ENCODE measurements around the gene IL22RA1. TPM values are rescaled to one million over a fixed set of nuclear protein-coding genes. Genes with fewer than 3 reads are reported as not detected.

IL22RA1 gene, protein sequence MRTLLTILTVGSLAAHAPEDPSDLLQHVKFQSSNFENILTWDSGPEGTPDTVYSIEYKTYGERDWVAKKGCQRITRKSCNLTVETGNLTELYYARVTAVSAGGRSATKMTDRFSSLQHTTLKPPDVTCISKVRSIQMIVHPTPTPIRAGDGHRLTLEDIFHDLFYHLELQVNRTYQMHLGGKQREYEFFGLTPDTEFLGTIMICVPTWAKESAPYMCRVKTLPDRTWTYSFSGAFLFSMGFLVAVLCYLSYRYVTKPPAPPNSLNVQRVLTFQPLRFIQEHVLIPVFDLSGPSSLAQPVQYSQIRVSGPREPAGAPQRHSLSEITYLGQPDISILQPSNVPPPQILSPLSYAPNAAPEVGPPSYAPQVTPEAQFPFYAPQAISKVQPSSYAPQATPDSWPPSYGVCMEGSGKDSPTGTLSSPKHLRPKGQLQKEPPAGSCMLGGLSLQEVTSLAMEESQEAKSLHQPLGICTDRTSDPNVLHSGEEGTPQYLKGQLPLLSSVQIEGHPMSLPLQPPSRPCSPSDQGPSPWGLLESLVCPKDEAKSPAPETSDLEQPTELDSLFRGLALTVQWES
- total RNA-seq (under 0.01 TPM in 1 of 2 replicates, not detected in the other), polyA plus RNA-seq (0.03 and 0.06 TPM in 2 replicates), polyA minus RNA-seq (ENCODE audit: low replicate concordance) (not detected in 2 replicates)
- 0.05 and 0.13 TPM in 2 replicates for polyA plus RNA-seq (2012)

DNA sequence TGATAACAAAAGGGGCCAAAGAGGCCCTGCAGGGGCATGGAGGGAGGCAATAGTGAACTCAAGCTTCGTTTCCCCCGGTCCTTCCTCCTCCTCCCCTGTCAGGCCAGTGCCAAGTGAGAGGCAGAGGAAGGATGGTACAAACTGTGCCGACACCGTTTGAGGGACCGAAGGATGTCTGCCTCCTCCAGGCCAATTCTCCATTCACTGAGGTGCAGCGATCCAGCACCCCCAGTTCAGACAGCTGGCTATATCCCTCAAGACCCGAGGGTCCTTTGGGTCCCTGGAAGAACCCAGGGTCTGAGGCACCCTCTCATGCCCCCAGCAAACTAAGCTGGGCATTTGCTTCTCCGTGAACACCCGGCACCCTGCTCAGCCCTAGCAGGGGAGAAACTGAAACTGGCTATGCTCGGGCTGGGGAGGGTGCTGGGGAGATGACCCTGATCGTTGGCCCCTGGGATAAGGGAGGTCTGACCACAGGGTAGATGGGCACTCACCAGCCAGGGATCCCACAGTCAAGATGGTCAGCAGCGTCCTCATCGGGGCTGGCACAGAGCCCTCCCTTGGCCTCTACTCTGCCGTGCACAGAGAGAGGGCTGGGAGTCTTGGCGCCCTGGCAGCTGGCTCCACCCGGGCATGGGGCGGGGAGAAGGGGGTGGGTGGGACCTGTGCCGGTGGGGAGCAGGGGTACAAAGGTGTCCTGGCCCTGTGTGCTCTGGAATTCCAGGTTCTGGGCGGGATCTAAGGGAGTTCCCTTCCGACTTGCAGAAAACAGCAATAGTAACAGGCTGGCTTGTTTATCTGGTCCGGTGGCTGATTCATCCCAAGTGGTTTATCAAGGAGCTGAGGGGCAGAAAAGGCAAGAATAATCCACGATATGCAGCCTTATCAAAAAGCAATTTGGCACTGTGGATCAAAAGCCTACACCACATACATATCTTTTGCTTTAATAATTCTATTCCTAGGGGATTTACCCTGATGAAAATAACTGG, at the start of gene IL22RA1:
Gene IL22RA1, minus strand, starts transcription at position 595 of the 989 bp plus-strand sequence. Its CDS starts 58 bp downstream, at position 537.
- Histone ChIP-seq H3K9me3 (ENCODE audit: control insufficient read depth, insufficient read depth, low read depth, low read length) (no peaks in the 10 kb centered on the region), H3K4me1 (ENCODE audit: control insufficient read depth, extremely low read depth, insufficient read depth, low read length) (no peaks in the 10 kb centered on the region), H3K36me3 (ENCODE audit: control insufficient read depth, insufficient read depth, low read length) (no peaks in the 10 kb centered on the region), H2AFZ (ENCODE audit: low read length) (peak within 1 kb of the TSS; percentile 72), H4K20me1 (ENCODE audit: control insufficient read depth, extremely low read depth, insufficient read depth, low read length) (no peaks in the 10 kb centered on the region), H3K4me2 (ENCODE audit: extremely low read depth, insufficient read depth, low read length) (peak within 1 kb of the TSS; percentile 74), H3K9ac (ENCODE audit: insufficient read depth, low read length) (no peak within 1 kb of the TSS), H3K27me3 (ENCODE audit: control insufficient read depth, insufficient read depth, low read length) (peaks cover 11% of the 10 kb centered on the region), H3K27ac (ENCODE audit: insufficient read depth, low read length) (no peak within 1 kb of the TSS), H3K4me3 (replicated peaks in 1 of 4; ENCODE audit: control extremely low read depth in 1 of 4, insufficient read depth in 1 of 4, low read depth in 3 of 4, low read length in 4 of 4) (peak within 1 kb of the TSS in 3 of 4 experiments; percentile 33 to 59 (median 50)), H3K79me2 (ENCODE audit: control insufficient read depth, insufficient read depth, low read length) (no peaks in the 10 kb centered on the region)
- TF ChIP-seq, protein P1, sequence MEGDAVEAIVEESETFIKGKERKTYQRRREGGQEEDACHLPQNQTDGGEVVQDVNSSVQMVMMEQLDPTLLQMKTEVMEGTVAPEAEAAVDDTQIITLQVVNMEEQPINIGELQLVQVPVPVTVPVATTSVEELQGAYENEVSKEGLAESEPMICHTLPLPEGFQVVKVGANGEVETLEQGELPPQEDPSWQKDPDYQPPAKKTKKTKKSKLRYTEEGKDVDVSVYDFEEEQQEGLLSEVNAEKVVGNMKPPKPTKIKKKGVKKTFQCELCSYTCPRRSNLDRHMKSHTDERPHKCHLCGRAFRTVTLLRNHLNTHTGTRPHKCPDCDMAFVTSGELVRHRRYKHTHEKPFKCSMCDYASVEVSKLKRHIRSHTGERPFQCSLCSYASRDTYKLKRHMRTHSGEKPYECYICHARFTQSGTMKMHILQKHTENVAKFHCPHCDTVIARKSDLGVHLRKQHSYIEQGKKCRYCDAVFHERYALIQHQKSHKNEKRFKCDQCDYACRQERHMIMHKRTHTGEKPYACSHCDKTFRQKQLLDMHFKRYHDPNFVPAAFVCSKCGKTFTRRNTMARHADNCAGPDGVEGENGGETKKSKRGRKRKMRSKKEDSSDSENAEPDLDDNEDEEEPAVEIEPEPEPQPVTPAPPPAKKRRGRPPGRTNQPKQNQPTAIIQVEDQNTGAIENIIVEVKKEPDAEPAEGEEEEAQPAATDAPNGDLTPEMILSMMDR (conservative IDR thresholded peaks at IDR 0.05 in 1 of 2, IDR thresholded peaks at IDR 0.05 in 1 of 2; ENCODE audit: low read depth in 1 of 2, low read length in 2 of 2), result no peak
- no peak for TF ChIP-seq EZH2 (IDR thresholded peaks at IDR 0.05; ENCODE audit: low read length, missing control alignments)
- peak in 1 of 2 donors; percentile 20 for DNase-seq (ENCODE audit: low read depth in 2 of 2)

DNA sequence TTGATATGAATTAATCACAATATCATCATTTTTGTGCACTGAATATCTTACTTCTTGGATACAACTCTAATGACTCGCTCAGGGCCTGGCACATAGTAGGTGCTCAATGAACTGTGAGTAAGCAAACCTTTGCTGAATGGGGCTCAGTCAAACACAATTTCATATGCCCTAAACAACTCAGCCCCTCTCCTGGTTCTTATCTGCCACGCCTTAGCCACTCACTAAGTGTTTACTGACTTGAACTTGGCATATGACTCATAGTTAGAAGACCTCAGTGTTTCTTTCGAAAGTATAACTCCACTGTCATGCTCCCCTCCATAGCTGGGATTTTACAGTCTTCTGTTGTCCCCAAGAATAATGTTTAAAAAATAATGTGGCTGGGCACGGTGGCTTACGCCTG, 48.9 kb upstream of the IL22RA1 start:
- H3K4me3 ChIP-seq (replicated peaks in 1 of 4; ENCODE audit: control extremely low read depth in 1 of 4, insufficient read depth in 1 of 4, low read depth in 3 of 4, low read length in 4 of 4), result no peak overlapping the region
- no peak for TF ChIP-seq EZH2 (IDR thresholded peaks at IDR 0.05; ENCODE audit: low read length, missing control alignments)
- TF ChIP-seq, protein P1 (conservative IDR thresholded peaks at IDR 0.05 in 1 of 2, IDR thresholded peaks at IDR 0.05 in 1 of 2; ENCODE audit: low read depth in 1 of 2, low read length in 2 of 2), result no peak
- H3K9ac ChIP-seq (ENCODE audit: insufficient read depth, low read length), result no peak overlapping the region
- H3K27me3 ChIP-seq (ENCODE audit: control insufficient read depth, insufficient read depth, low read length), result peaks cover 9% of the 10 kb centered on the region
- H3K4me2 ChIP-seq (ENCODE audit: extremely low read depth, insufficient read depth, low read length), result no peak overlapping the region
- no peaks in the 10 kb centered on the region for H3K9me3 ChIP-seq (ENCODE audit: control insufficient read depth, insufficient read depth, low read depth, low read length)
- peak; percentile 61 to 68 for DNase-seq (ENCODE audit: low read depth in 2 of 2)
- no peaks in the 10 kb centered on the region for H4K20me1 ChIP-seq (ENCODE audit: control insufficient read depth, extremely low read depth, insufficient read depth, low read length)
- H3K79me2 ChIP-seq (ENCODE audit: control insufficient read depth, insufficient read depth, low read length), result no peaks in the 10 kb centered on the region
- H2AFZ ChIP-seq (ENCODE audit: low read length), result no peak overlapping the region
- H3K36me3 ChIP-seq (ENCODE audit: control insufficient read depth, insufficient read depth, low read length), result no peaks in the 10 kb centered on the region
- H3K27ac ChIP-seq (ENCODE audit: insufficient read depth, low read length), result no peak overlapping the region
- H3K4me1 ChIP-seq (ENCODE audit: control insufficient read depth, extremely low read depth, insufficient read depth, low read length), result no peaks in the 10 kb centered on the region

Data from fibroblast of lung (primary cell).